ENCODE measurements around the gene USP51. TPM values are rescaled to one million over a fixed set of nuclear protein-coding genes. Genes with fewer than 3 reads are reported as not detected.

The USP51 gene
- total RNA-seq (4.6 TPM), polyA plus RNA-seq (ENCODE audit: insufficient read depth, low read depth, low replicate concordance) (3.4 TPM)
- long read RNA-seq, donor 1, partial matches to known transcripts: 0 of 1 reads
- long read RNA-seq, donor 1, other reads (novel, unspliced or antisense): 0 of 1 reads
- long read RNA-seq, donor 2: 0 reads
- long read RNA-seq, donor 3, full-length matches to known transcripts: 1 of 1 reads
- long read RNA-seq, donor 3, partial matches to known transcripts: 0 of 1 reads
- long read RNA-seq, donor 3, other reads (novel, unspliced or antisense): 0 of 1 reads
- long read RNA-seq, donor 4: 0 reads
- long read RNA-seq, donor 5: 0 reads
- long read RNA-seq, donor 6: 0 reads
- long read RNA-seq, donor 7, partial matches to known transcripts: 0 of 1 reads
- long read RNA-seq, donor 7, other reads (novel, unspliced or antisense): 1 of 1 reads
- long read RNA-seq, donor 8: 0 reads
- long read RNA-seq, donor 9: 0 reads
- long read RNA-seq, donor 10: 0 reads

GRCh38 chrX:55489314-55490009 is at the start of gene USP51:
Gene USP51, minus strand, starts transcription at chrX:55489848. Its CDS starts 909 bp downstream, at chrX:55488939.
- FAIRE-seq (no peak), DNase-seq (peak; percentile 62 to 80 (median 71))
- TF ChIP-seq CTCF (IDR thresholded peaks at IDR 0.05; ENCODE audit: borderline replicate concordance, extremely low read depth, insufficient read depth): no peak
- Histone ChIP-seq H3K9ac (ENCODE audit: low read length in 3 of 3) (peak within 1 kb of the TSS; percentile 85 to 98 (median 89)), H3K27ac (ENCODE audit: low read depth in 2 of 2, low read length in 2 of 2) (peak within 1 kb of the TSS; percentile 97 to 98), H3K4me1 (ENCODE audit: control insufficient read depth in 2 of 3, insufficient read depth in 2 of 3, low read depth in 1 of 3, low read length in 3 of 3) (no peaks in the 10 kb centered on the region), H3K9me3 (ENCODE audit: control insufficient read depth in 2 of 3, insufficient read depth in 1 of 3, low read length in 3 of 3) (no peaks in the 10 kb centered on the region), H3K27me3 (ENCODE audit: control insufficient read depth, insufficient read depth, low read length) (no peaks in the 10 kb centered on the region), H3K36me3 (ENCODE audit: control insufficient read depth in 2 of 3, insufficient read depth in 3 of 3, low read length in 3 of 3) (no peaks in the 10 kb centered on the region), H3K4me3 (ENCODE audit: low read length in 3 of 3) (peak within 1 kb of the TSS; percentile 84 to 92 (median 92))
- intact Hi-C loops (cut with DNase I): no loop called here

GRCh38 chrX:55524487-55524886 is 34.8 kb upstream of the USP51 start:
- intact Hi-C loops (cut with DNase I): no loop called here
- FAIRE-seq (no peak), DNase-seq (peak in 1 of 5 donors; percentile 7)
- H3K9me3 ChIP-seq (ENCODE audit: control insufficient read depth in 2 of 3, insufficient read depth in 1 of 3, low read length in 3 of 3): no peaks in the 10 kb centered on the region
- H3K4me3 ChIP-seq (ENCODE audit: low read length in 3 of 3): no peak overlapping the region
- no peak overlapping the region for H3K27ac ChIP-seq (ENCODE audit: low read depth in 2 of 2, low read length in 2 of 2)
- no peaks in the 10 kb centered on the region for H3K4me1 ChIP-seq (ENCODE audit: control insufficient read depth in 2 of 3, insufficient read depth in 2 of 3, low read depth in 1 of 3, low read length in 3 of 3)
- no peaks in the 10 kb centered on the region for H3K36me3 ChIP-seq (ENCODE audit: control insufficient read depth in 2 of 3, insufficient read depth in 3 of 3, low read length in 3 of 3)
- H3K9ac ChIP-seq (ENCODE audit: low read length in 3 of 3): no peak overlapping the region
- no peak for TF ChIP-seq CTCF (IDR thresholded peaks at IDR 0.05; ENCODE audit: borderline replicate concordance, extremely low read depth, insufficient read depth)
- H3K27me3 ChIP-seq (ENCODE audit: control insufficient read depth, insufficient read depth, low read length): no peaks in the 10 kb centered on the region

DNA sequence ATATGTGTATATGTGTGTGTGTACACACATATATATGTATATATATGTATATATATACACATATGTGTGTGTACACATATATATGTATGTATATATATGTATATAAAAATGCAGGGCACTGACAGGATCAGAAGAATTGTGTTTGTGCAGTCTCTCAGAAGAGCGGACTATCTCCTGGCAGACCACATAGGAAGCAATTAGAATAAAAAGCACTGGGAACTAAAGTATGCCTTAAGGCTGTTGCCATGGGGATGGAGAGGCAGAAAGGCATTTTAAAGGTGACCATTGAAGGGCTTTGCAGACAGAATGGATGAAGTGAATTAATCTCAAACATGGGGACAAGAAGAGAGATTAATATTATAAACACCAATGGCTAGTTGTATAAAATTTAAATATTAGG is 33.7 kb upstream of the USP51 start:
- Histone ChIP-seq H3K27me3 (ENCODE audit: control insufficient read depth, insufficient read depth, low read length) (no peaks in the 10 kb centered on the region), H3K4me1 (ENCODE audit: control insufficient read depth in 2 of 3, insufficient read depth in 2 of 3, low read depth in 1 of 3, low read length in 3 of 3) (no peaks in the 10 kb centered on the region), H3K4me3 (ENCODE audit: low read length in 3 of 3) (no peak overlapping the region), H3K9ac (ENCODE audit: low read length in 3 of 3) (no peak overlapping the region), H3K9me3 (ENCODE audit: control insufficient read depth in 2 of 3, insufficient read depth in 1 of 3, low read length in 3 of 3) (no peaks in the 10 kb centered on the region), H3K27ac (ENCODE audit: low read depth in 2 of 2, low read length in 2 of 2) (no peak overlapping the region), H3K36me3 (ENCODE audit: control insufficient read depth in 2 of 3, insufficient read depth in 3 of 3, low read length in 3 of 3) (no peaks in the 10 kb centered on the region)
- no peak for TF ChIP-seq CTCF (IDR thresholded peaks at IDR 0.05; ENCODE audit: borderline replicate concordance, extremely low read depth, insufficient read depth)
- FAIRE-seq (no peak), DNase-seq (no peak)
- intact Hi-C loops (cut with DNase I): no loop called here

All from kidney (tissue), 22 donors.